SK-N-SH treated with all-trans-retinoic acid at 6 μM for 48 hours (cell line): ENCODE results near the gene RIMS4.

Source experiments
- ARNTL ChIP-seq: fragments of 450-650 bp; formaldehyde crosslinking; IDR thresholded peaks from 2 replicates; pipeline ENCODE4 v1.5.0; 2020; ENCODE audit warnings: low read depth, mild to moderate bottlenecking, moderate library complexity, borderline replicate concordance
- CREB5 ChIP-seq: fragments of 250-450 bp; sonication (Bioruptor Pico); IDR thresholded peaks from 2 replicates; pipeline ENCODE4 v1.5.1; 2020; ENCODE audit warnings: low read depth, mild to moderate bottlenecking, moderate library complexity
- CSDC2 ChIP-seq: fragments of 250-450 bp; sonication (Bioruptor Pico); IDR thresholded peaks from 2 replicates; pipeline ENCODE4 v1.5.0; 2020; ENCODE audit warnings: mild to moderate bottlenecking, moderate library complexity
- CSRNP3 ChIP-seq: fragments of 250-450 bp; sonication (Bioruptor Pico); IDR thresholded peaks from 2 replicates; pipeline ENCODE4 v1.5.1; 2021; ENCODE audit warnings: mild to moderate bottlenecking, moderate library complexity
- ESRRG ChIP-seq: fragments of 250-450 bp; sonication (Bioruptor Pico); IDR thresholded peaks from 2 replicates; pipeline ENCODE4 v1.6.1; 2021; ENCODE audit warnings: mild to moderate bottlenecking
- GLIS3 ChIP-seq: fragments of 250-450 bp; sonication (Bioruptor Pico); IDR thresholded peaks from 2 replicates; pipeline ENCODE4 v1.5.0; 2020; ENCODE audit warnings: mild to moderate bottlenecking, moderate library complexity
- PATZ1 ChIP-seq: fragments of 250-450 bp; sonication (Bioruptor Pico); IDR thresholded peaks from 2 replicates; pipeline ENCODE4 v1.8.0; 2020; ENCODE audit warnings: mild to moderate bottlenecking, moderate library complexity, borderline replicate concordance
- RARB ChIP-seq: fragments of 250-450 bp; sonication (Bioruptor Pico); IDR thresholded peaks from 2 replicates; pipeline ENCODE4 v1.8.0; 2021; ENCODE audit warnings: mild to moderate bottlenecking, moderate library complexity
- SNAI2 ChIP-seq: fragments of 250-450 bp; sonication (Bioruptor Pico); IDR thresholded peaks from 2 replicates; pipeline ENCODE4 v1.5.0; 2020; ENCODE audit warnings: mild to moderate bottlenecking, moderate library complexity
- TSHZ2 ChIP-seq: fragments of 250-450 bp; sonication (Bioruptor Pico); IDR thresholded peaks from 2 replicates; pipeline ENCODE4 v1.5.0; 2020; ENCODE audit warnings: mild to moderate bottlenecking, moderate library complexity
- ZFP3 ChIP-seq: fragments of 250-450 bp; sonication (Bioruptor Pico); IDR thresholded peaks from 2 replicates; pipeline ENCODE4 v1.5.0; 2020; ENCODE audit warnings: mild to moderate bottlenecking, moderate library complexity

GRCh38 chr20:44759595-44759994, 50.8 kb downstream of the RIMS4 start:
- no peak for TF ChIP-seq PATZ1 (CRISPR knock-in tag)
- TF ChIP-seq ARNTL (CRISPR knock-in tag) = no peak
- TF ChIP-seq CSRNP3 (CRISPR knock-in tag) = no peak
- no peak for TF ChIP-seq ZFP3 (CRISPR knock-in tag)
- TF ChIP-seq SNAI2 (CRISPR knock-in tag) = no peak
- TF ChIP-seq TSHZ2 (CRISPR knock-in tag) = no peak
- no peak for TF ChIP-seq RARB (CRISPR knock-in tag)
- no peak for TF ChIP-seq ESRRG (CRISPR knock-in tag)
- no peak for TF ChIP-seq GLIS3 (CRISPR knock-in tag)
- TF ChIP-seq CSDC2 (CRISPR knock-in tag) = no peak
- TF ChIP-seq CREB5 (CRISPR knock-in tag) = no peak
